Measurements from ENCODE around the gene ZNF23. TPM values are rescaled to one million over a fixed set of nuclear protein-coding genes. Genes with fewer than 3 reads are reported as not detected.

Gene ZNF23
- total RNA-seq, 1 experiment from 2014 or later = 9.6 TPM

DNA sequence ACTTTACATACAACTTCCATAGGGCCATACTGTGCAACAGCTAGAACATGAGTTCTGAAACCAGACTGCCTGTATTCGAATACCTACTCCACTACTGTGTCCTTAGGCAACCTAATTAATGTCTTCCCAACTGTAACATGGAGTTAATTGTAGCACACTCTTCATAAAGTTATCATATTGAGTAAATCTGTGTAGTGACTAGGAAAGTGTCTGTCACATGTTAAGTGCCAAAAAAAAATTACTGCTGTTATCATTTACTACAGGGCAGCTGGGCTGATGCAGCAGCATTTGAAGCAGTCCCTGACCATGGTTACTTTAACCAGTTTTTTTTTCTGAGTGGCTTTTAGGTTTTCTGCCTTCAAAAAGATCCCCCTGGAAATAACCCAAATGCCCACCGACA lies 10.9 kb upstream of the ZNF23 start:
- Mint-ChIP-seq H3K27ac (no peak overlapping the region), H3K27me3 (ENCODE audit: low read depth) (peaks cover 2% of the 10 kb centered on the region; the same call in 1 of the 2 replicates)
- H2BK120ac ChIP-seq (ENCODE audit: low read depth, low read length, poor library complexity, severe bottlenecking) = no peak overlapping the region

More for the DNA sequence above, 10.9 kb upstream of the ZNF23 start:
- WGBS (ENCODE audit: extremely low coverage, insufficient read length, low lambda C conversion rate) = no CpG with 5 or more reads among the region's 2 CpGs
- no peak overlapping the region for H3K23ac ChIP-seq (ENCODE audit: insufficient read length, low read depth, low read length)
- DNase-seq = no peak
- Mint-ChIP-seq H3K36me3 (ENCODE audit: insufficient read depth in 1 of 3, low read depth in 3 of 3) (peaks cover 0 to 6% (median 3%) of the 10 kb centered on the region in 3 experiments; a peak in 5 of 7 replicates), H3K9me3 (no peaks in the 10 kb centered on the region), H3K4me3 (no peak overlapping the region), H3K4me1 (no peaks in the 10 kb centered on the region)
- H3K27me3 ChIP-seq (ENCODE audit: insufficient read depth, low read length) = no peaks in the 10 kb centered on the region
- H4K20me1 ChIP-seq (ENCODE audit: control insufficient read depth, insufficient read depth, insufficient read length) = no peaks in the 10 kb centered on the region
- no peaks in the 10 kb centered on the region for H3K9me3 ChIP-seq (ENCODE audit: control insufficient read depth, low read depth, low read length)
- no peaks in the 10 kb centered on the region for H3K4me1 ChIP-seq (ENCODE audit: insufficient read depth, low read length)
- H3K56ac ChIP-seq (ENCODE audit: insufficient read length, low read depth, low read length) = no peak overlapping the region
- H4K91ac ChIP-seq (ENCODE audit: insufficient read length, low read depth, low read length) = no peak overlapping the region
- TF ChIP-seq, protein P1, sequence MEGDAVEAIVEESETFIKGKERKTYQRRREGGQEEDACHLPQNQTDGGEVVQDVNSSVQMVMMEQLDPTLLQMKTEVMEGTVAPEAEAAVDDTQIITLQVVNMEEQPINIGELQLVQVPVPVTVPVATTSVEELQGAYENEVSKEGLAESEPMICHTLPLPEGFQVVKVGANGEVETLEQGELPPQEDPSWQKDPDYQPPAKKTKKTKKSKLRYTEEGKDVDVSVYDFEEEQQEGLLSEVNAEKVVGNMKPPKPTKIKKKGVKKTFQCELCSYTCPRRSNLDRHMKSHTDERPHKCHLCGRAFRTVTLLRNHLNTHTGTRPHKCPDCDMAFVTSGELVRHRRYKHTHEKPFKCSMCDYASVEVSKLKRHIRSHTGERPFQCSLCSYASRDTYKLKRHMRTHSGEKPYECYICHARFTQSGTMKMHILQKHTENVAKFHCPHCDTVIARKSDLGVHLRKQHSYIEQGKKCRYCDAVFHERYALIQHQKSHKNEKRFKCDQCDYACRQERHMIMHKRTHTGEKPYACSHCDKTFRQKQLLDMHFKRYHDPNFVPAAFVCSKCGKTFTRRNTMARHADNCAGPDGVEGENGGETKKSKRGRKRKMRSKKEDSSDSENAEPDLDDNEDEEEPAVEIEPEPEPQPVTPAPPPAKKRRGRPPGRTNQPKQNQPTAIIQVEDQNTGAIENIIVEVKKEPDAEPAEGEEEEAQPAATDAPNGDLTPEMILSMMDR (conservative IDR thresholded peaks at IDR 0.05) = no peak
- no peak overlapping the region for H3K14ac ChIP-seq (ENCODE audit: insufficient read depth, low read length)
- H2AK5ac ChIP-seq (ENCODE audit: insufficient read length, low read length) = no peak overlapping the region
- no peak overlapping the region for H3K18ac ChIP-seq (ENCODE audit: insufficient read length, low read depth, low read length)
- H3T11ph ChIP-seq (ENCODE audit: low read length) = no peak overlapping the region
- H3K9ac ChIP-seq (ENCODE audit: extremely low read depth, insufficient read length, low read length) = no peak overlapping the region
- H2BK15ac ChIP-seq (ENCODE audit: low read depth, low read length) = no peak overlapping the region
- H2BK5ac ChIP-seq (ENCODE audit: insufficient read length, low read length) = no peak overlapping the region
- H3K27ac ChIP-seq (ENCODE audit: insufficient read length, low read depth, low read length) = no peak overlapping the region
- no peak overlapping the region for H4K5ac ChIP-seq (ENCODE audit: insufficient read length, low read depth, low read length)
- H4K8ac ChIP-seq (replicated peaks; ENCODE audit: insufficient read length, low read depth, low read length) = no peak overlapping the region
- no peaks in the 10 kb centered on the region for H3K79me1 ChIP-seq (ENCODE audit: insufficient read depth, low read depth, low read length, poor library complexity, severe bottlenecking)
- H3K23me2 ChIP-seq (ENCODE audit: insufficient read length, low read depth, low read length, poor library complexity, severe bottlenecking) = no peaks in the 10 kb centered on the region
- no peak overlapping the region for H2BK20ac ChIP-seq (ENCODE audit: low read depth, low read length, poor library complexity, severe bottlenecking)
- no peak overlapping the region for H2BK12ac ChIP-seq (ENCODE audit: insufficient read length, low read depth, low read length)
- H3K4ac ChIP-seq (ENCODE audit: low read depth, low read length) = no peak overlapping the region
- H3K4me2 ChIP-seq (ENCODE audit: insufficient read depth, insufficient read length, low read length) = no peak overlapping the region
- no peak overlapping the region for H2AFZ ChIP-seq (ENCODE audit: low read length)
- H3K79me2 ChIP-seq (ENCODE audit: insufficient read depth, low read length) = no peaks in the 10 kb centered on the region
